HS-27A (cell line): ENCODE measurements around the gene ANLN.
A peak's percentile ranks its signal among the peaks of the same experiment; 100 is the strongest.
"Not testable (repeated sequence)": the region's sequence is repeated elsewhere in the genome, so short reads cannot be mapped to it uniquely, and the experiment has no call there.

Experiments used
- DNase-seq: peaks from one replicate; pipeline ENCODE4 v3.0.0-alpha.2; 2012; ENCODE audit warnings: low read depth, missing footprints

Gene ANLN

GRCh38 chr7:36389371-36390198 lies at the start of gene ANLN:
TSS of gene ANLN (plus strand) at chr7:36389862. CDS start at chr7:36390027, 165 bp downstream.
- peak; percentile 79 for DNase-seq

GRCh38 chr7:36343548-36343947 lies 46.1 kb upstream of the ANLN start:
- no peak for DNase-seq

- no peak for DNase-seq
These were observed 45.0 kb upstream of the ANLN start for GRCh38 chr7:36344622-36345021.

- DNase-seq = no peak
These were observed 43.3 kb upstream of the ANLN start for GRCh38 chr7:36346260-36346831.

- DNase-seq = peak; percentile 30
These were observed 41.4 kb upstream of the ANLN start for GRCh38 chr7:36348256-36348655.

GRCh38 chr7:36348771-36349170 lies 40.9 kb upstream of the ANLN start:
- DNase-seq = no peak

GRCh38 chr7:36349626-36350025 lies 40.0 kb upstream of the ANLN start:
- DNase-seq = no peak

GRCh38 chr7:36355490-36355889 lies 34.2 kb upstream of the ANLN start:
- DNase-seq = no peak

GRCh38 chr7:36357054-36357453 lies 32.6 kb upstream of the ANLN start:
- DNase-seq = no peak

GRCh38 chr7:36358589-36358988 lies 31.1 kb upstream of the ANLN start:
- DNase-seq = no peak

GRCh38 chr7:36360244-36360643 lies 29.4 kb upstream of the ANLN start:
- no peak for DNase-seq

- no peak for DNase-seq
These were observed 28.4 kb upstream of the ANLN start for GRCh38 chr7:36361227-36361626.

- no peak for DNase-seq
These were observed 26.1 kb upstream of the ANLN start for GRCh38 chr7:36363515-36363914.

- DNase-seq = no peak
These were observed 23.5 kb upstream of the ANLN start for GRCh38 chr7:36366005-36366717.

GRCh38 chr7:36366718-36367560 lies 22.7 kb upstream of the ANLN start:
- peak; percentile 35 for DNase-seq

GRCh38 chr7:36367561-36368077 lies 22.0 kb upstream of the ANLN start:
- DNase-seq = no peak

GRCh38 chr7:36368496-36368895 lies 21.2 kb upstream of the ANLN start:
- no peak for DNase-seq

GRCh38 chr7:36369171-36369570 lies 20.5 kb upstream of the ANLN start:
- no peak for DNase-seq

- no peak for DNase-seq
These were observed 19.6 kb upstream of the ANLN start for GRCh38 chr7:36370046-36370445.

GRCh38 chr7:36372156-36372555 lies 17.5 kb upstream of the ANLN start:
- no peak for DNase-seq

GRCh38 chr7:36378555-36378954 lies 11.1 kb upstream of the ANLN start:
- DNase-seq = not testable (repeated sequence)
